Activated CD4-positive, alpha-beta T cell treated with anti-CD3 and anti-CD28 coated beads, Interleukin-2, Interleukin-4, amounts not matched to agents 100 ng/mL and 50 ng/mL, durations not matched to agents 16 hours and 8 hours (primary cell): Measurements from ENCODE around the gene CD101.

Experiments used
- DNase-seq: peaks from one replicate; pipeline ENCODE4 v3.0.0-alpha.2; 2020; ENCODE audit warnings: low spot score

Gene CD101

DNA sequence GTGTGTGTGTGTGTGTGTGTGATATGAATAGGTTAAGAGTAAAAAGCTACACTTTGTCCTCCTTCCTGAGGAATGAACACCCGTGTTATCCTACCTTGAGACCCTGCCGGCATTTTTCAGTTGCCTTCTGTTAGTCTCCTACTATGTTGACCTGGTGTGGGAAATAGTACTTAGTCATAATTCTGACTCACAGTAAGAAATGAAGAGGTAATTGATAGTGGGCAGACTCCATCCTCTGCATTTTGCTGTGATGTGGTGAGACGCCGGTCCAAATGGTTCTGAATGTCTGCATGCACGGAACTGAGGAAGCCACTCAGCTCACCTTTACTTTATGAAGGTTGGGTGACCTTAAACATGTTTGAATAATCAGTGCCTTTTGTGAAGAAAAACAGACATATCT, 12.6 kb downstream of the CD101 start:
- peak; percentile 22 for DNase-seq

DNA sequence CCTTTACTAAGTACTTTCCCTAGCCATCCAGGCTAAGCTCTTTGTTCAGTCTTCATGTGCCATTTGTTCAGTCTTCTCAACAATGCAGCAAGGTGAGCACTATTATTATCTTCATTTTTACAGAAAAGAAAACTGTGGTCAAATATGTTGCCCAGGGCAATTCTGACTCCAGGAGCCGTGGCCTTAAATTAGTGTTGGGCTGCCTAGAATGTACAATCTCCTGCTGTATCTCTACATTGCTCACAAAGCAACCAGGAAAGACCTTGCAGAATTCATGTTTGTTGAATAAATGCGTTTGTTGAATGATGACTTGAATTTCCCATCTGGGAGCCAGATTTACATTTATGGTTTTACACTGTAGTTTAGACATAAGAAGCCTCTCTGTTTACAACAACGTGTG, 14.2 kb downstream of the CD101 start:
- no peak for DNase-seq

DNA sequence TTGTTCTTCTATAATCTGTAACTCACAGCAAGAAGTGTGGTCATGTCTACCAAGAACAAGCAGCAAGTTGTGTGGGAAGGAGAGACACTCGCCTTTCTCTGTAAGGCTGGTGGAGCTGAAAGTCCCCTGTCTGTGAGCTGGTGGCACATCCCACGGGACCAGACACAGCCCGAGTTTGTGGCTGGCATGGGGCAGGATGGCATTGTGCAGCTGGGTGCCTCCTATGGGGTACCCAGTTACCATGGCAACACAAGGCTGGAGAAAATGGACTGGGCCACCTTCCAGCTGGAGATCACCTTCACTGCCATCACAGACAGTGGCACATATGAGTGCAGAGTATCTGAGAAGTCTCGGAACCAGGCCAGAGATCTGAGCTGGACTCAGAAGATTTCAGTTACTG, 15.5 kb downstream of the CD101 start:
- DNase-seq = no peak

DNA sequence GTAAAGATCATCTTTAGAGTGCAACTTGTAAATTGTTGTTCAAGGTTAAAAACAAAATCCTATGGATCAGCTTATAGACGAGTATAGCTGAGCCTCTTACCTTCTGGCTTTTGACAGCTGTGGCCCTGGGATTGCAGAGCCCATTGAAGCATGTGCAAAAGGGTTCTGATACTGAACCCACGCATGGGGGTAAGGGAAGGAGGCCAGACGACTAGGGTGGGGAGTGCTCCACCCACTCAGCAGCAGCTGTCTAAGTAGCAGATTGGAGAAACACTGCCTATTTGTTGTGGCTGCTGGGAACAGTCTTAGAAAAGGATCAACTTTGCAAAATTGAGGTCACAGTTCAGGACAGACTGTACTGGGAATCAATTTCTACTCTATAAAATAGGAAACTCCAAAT, 16.1 kb downstream of the CD101 start:
- no peak for DNase-seq

DNA sequence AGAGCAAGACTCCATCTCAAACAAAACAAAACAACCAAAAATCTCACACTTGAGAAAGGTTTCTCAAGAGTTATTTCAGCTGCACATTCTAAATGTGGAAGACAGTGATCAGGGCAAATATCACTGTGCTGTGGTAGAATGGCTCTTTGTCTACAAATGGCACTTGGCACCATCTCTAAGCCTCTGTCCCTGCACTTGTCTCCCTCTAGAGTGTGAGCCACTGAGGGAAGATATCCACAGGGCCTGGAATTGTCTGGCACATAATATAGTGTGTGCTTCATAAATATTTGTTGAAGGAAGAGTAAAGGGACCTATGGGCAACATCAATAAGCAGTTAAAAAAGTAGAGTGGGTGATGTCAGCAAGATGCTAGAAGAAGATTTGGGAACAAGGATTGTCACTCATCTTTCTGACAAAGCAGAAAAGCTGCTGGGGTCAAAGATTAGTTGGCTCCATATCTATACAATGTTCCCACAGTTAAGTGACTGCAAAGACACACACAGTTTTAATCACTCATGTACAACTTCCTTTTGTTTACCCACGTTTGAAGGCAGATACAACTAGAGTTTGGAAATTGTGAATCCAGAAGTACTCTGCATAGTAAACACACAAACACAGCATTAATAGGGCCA, 19.1 kb downstream of the CD101 start:
- DNase-seq = no peak

DNA sequence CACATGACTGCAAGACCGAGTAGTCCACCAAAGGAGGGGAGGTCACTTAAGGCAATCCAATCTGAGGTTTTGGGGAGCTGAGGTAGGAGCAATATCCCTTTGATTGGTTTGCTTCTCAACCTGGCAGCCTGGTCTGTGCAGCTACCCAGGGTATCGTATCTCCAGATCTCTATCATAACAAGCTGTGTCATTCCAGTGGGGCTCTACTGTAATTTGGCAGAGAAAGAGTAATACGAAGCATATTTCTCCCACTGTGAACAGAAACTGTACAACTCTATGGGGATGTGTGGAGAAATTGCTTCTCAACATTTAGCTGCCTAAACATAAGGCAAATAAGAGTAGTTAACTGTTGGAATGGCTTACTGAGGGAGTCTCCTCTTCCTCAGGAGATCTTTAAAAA, 20.6 kb downstream of the CD101 start:
- DNase-seq = no peak

DNA sequence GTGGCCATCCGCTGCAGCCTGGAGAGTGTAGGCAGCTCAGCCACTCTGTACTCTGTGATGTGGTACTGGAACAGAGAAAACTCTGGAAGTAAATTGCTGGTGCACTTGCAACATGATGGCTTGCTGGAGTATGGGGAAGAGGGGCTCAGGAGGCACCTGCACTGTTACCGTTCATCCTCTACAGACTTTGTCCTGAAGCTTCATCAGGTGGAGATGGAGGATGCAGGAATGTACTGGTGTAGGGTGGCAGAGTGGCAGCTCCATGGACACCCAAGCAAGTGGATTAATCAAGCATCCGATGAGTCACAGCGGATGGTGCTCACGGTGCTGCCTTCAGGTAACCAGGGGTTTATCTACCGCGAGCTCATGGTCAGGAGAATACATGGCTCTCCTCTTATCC, 24.0 kb downstream of the CD101 start:
- DNase-seq = no peak

DNA sequence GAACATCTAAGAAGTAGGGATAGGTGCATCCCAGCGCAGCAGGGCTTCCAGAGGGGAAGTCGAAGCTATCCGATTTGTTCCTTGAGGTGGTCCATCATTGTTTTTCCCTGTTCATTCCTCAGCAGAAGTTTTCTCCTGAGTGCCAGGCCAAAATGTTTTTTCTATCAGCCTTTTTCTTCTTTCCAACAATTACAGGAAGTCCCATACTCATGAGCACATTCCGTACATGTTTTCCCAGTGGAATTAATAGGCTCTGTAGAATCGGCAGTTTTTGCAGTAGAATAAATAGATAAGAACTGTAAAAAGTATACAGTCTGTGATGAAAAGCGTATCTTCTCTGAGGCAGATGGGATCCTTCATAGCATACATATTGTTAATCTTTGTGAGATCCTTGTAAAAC, 24.8 kb downstream of the CD101 start:
- DNase-seq = no peak

DNA sequence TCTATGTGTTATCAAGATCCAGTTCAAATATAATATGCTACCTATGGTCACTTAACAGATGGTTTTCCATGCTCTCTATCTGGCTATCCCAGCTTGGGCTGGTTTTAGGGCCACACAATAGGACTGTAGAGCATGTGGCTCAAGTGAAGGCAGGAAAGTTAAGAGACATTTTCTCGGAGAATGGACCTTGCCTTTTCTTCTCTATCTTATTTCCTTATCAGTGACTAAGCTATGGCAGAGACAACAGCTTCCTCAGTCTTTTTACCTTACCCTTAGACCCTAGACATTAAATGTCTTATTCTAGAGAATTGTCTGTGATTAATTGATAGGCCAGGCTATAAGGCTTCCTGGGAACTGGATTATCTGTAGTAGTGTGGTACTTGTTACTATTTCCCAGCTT, 28.1 kb downstream of the CD101 start:
- DNase-seq = no peak

DNA sequence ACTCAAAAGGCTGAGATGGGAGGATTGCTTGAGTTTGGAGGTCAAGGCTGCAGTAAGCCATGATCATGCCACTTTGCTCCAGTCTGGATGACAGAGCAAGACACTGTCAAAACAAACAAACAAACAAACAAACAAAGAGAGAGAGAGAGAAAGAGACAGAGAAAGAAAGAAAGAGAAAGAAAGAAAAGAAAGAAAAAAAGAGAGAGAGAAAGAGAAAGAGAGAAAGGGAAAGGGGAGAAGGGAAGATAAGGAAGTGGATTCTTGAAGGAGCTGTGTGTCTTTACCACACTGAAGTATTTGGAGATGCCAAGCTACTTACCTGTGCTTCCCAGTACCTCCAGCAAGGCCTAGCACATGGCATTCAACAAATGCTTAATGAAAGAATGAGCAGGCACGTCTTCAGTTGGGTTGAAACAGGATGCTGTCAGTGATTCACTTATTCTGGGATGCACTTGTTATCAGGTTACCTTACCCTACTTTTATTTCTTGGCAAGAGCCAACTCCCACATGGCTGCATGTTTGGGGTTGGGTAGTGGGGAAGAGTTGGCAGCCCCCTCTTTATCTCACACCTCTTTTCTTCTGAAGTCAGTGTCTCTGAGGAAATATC, 28.8 kb downstream of the CD101 start:
- DNase-seq = no peak

DNA sequence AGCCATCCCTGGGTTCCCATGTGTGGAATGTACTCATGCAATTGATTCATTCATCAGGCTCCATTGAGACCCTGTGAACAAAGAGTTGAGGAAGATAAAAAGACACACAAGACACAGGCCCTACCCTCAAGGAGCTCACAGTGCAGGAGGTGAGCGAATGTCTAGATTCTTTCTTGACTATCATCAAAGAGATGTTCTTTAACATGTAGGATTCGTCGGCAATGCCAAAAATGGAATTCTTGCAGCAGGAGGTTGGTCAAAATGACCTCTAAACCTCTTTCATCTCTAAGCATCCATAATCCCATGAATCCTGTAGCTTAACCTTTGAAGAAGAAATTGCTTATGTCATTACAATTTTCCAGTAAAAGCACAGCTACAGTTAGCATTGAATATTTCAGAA, 30.7 kb downstream of the CD101 start:
- no peak for DNase-seq

DNA sequence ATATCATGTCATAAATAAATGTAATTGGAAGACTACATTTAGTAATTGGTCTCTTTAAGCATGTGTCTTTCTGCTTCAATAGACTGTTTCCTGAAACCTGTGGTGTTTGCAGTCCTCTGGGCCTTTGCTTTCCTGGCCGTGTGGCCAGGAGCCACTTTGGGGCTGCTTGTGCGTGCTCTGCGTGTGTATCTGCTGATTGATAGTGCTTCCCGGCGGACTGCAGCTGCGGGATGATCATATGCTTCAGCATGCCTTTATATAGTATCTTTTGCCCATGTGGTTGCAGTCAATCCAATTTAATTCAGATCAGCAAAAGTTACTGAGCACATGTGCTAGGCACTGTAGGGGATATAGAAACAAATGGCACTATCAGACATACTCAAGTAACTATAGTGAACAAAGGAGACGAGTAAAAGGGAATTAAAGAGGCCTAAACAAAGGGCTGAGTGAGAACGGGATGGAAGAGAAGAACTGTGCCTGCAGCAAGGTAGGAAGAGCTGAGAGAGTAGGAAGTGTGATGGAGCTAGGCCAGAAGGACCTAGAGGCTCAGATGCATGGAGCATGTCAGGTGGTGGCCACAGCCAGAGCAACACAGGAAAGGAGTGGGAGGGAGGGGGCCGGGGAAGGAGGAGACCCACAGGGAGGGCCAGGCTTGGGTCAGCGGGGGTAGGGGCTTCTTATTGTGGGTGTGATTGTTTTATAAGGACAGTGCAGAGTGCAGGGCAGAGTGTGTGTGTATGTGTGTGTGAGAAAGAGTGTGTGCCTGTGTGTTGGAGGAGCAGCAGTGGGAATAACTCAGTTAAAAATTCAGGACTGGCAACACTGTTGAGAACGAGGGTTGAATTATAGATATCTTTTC, 31.4 kb downstream of the CD101 start:
- no peak for DNase-seq

DNA sequence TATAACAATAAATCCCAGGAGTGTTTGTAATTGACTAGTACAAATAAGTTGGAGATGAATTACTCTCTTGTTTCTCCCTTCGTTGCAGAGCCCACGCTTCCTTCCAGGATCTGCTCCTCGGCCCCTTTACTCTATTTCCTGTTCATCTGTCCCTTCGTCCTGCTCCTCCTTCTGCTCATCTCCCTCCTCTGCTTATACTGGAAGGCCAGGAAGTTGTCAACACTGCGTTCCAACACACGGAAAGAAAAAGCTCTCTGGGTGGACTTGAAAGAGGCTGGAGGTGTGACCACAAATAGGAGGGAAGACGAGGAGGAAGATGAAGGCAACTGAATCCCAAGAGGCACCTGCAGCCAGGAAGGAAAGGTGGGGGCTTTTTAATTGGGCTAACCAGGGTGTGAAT, 32.2 kb downstream of the CD101 start:
- no peak for DNase-seq

DNA sequence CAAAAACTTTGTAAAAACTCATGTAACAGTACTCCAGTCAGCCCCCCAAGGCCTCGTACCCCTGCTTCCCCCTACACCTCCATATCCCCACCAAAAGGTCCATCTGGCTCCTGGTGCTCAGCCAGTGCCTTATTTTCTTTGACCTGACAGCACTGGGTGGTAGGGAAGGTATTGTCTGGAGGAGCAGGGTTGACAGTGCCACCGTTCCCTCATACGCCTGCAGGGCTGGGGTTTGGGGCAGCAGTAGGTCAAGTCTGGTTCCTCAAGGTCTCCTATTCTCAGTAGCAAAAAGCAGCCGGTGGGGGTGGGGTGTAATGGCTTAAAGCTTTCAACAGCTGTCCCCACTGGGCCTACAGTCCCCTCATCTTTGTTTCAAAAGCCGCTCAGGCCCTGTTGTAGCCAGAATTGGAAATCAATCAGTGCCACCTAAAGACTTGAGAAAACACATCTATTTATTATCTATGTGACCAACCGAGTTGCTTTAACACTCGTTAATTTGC, 33.3 kb downstream of the CD101 start:
- no peak for DNase-seq

DNA sequence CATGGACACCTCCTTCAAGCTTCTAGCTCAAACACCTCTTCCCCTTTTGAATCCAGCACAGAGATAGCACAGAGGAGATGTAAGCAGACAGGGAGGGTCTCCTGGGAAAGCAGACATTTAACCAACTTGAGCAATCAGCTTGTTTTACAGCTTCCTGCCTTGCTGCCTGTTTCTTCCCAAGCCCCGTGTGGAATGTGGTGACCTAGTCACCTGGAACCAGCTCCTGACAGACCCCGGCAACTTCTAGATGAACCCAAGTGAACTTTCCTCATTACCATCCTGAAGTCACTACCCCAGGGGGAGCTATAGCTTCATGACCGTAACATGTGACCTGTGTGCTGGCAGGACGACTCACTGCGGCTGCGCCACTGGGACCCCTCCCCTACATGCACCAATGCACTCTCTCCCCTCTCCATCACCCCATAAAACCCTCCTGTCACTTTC, 34.5 kb downstream of the CD101 start:
- DNase-seq = no peak

DNA sequence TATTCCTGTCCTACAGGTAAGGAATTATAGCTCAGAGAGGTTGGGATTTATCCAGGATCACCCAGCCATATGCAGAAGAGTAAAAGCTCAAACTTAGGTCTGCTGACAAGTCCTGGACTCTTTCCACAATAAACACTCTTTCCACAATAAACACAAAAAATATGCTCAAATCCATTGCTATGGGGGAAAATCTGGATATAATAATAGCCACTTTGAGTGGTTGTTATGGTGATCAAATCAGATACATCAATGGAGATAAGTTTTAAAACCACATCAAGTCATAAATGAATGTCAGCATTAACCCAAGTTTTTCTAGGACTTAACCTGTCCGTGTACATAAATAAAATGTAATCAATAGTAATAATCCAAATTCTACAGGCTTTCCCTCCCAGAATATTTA, 36.2 kb downstream of the CD101 start:
- DNase-seq = no peak

DNA sequence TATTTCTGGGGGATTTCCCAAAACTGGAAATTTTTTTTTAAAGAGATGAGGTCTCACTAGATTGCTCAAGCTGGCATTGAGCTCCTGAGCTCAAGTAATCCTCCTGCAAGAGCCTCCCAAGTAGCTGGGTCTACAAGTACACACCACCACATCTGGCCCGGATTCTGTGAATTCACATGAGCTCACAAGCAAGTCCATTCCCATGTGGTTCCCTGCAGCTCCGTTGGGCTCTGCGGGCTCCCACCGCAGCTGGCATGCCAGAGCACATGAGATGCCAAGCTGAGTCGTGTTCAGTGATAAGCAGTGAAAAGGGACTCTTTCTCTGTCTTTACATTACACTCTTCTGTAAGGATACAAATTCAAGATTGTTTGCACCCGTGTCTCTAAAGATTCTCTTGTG, 36.7 kb downstream of the CD101 start:
- DNase-seq = no peak

DNA sequence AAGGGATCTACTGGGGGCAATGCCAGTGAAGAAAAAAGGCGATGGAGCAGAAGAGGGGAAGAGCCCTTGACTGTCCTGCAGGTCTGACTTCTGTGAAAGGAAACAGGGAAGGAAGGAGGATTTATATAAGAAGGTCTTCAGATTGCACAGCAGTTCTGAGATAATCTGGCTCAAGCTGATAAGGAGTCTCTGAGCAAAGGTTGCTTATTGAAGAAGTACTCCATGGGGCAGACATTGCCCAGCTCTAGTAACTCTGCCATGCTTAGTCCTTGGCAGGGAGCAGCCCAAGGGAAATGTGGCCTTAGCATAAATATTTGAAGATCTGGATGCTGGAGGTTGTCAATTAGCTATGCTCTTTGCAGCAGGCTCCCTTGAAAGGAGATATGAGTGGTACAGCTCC, 42.7 kb downstream of the CD101 start:
- no peak for DNase-seq

DNA sequence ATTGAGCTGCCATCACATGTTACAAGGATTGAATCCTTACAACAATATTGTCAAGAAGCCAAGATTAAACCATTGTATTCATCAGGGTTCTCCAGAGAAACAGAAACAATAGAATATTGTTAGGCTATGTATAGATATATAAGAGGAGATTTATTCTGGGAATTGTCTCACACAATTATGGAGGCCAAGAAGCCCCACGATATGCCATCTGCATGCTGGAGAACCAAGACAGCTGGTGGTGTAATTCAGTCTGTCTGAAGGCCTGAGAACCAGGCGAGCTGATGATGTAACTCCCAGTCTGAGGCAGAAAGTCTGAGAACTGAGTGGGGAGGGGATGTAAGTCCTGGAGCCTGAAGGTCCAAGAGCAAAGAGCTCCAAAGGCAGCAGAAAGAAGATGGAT, 44.1 kb downstream of the CD101 start:
- DNase-seq = no peak

DNA sequence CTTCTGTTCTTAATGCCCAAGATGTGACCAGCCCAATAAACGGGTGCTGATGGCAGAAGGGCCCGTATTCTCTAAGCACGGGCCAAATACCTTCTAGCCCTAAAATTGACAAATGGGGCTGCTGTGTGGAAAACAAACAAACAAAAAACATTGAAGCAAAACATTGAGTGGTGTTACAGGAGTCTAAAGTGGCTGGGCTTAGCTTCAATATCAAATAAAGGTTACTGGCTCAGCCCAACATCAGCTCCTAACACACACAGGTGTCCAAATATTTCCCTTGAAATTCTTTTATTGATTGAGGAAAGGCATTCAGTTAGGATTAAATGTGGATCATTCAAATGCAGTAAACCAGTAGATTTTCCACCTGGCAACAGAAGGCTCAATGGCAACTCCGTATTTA, 45.2 kb downstream of the CD101 start:
- DNase-seq = no peak

DNA sequence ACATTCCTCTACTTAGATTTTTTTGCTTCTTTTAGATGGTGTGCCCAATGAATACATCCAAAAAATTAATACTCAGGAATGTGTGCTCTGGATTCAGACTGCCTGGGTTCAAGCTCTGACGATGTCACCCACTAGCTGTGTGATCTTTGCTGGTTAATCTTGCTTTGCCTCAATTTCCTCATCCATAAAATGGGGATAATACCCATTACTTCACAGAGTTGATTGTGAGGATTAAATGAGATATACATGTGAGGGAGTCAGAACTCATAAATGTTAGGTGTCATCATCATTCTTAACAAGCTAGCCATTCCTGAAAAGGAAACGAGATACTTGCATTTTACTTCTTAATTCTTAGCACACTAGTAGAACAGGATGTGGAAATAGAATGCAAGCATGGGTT, 45.7 kb downstream of the CD101 start:
- no peak for DNase-seq

DNA sequence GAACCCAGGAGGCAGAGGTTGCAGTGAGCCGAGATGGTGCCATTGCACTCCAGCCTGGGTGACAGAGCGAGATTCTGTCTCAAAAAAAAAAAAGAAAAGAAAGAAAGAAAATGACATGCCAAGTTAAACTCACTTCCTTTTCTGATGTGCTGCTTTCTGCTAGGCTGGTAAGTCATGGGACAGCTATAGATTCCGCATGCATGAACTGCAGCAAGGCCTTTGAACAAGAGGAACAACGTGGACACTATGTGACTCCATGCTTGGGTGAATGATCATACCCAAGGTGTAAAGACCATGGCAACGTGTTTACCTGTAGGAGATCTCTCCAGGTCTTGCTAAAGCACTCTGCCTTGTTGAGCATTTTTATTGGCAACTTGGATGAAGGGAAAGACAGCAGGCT, 48.3 kb downstream of the CD101 start:
- no peak for DNase-seq
